PC-3 (cell line): ENCODE results near the gene TNNC2. TPM values are rescaled to one million over a fixed set of nuclear protein-coding genes. Genes with fewer than 3 reads are reported as not detected.
A peak's percentile ranks its signal among the peaks of the same experiment; 100 is the strongest.

Experiments
- ATAC-seq: fragments of 200-7000 bp; cut with Tn5 transposase; 2 replicates; pipeline ENCODE4 v1.9.1; 2020; ENCODE audit warnings: mild to moderate bottlenecking, moderate library complexity
- BruUV-seq: library from RNA; stranded (reverse); fragments of 400-500 nt; replicated peaks from 2 replicates; lab custom pipeline; 2021; lab: Mats Ljungman, UMichigan
- CTCF ChIA-PET: fragments of 300-600 bp; sonication (Branson Sonifier 250); formaldehyde crosslinking; loops from one replicate; lab custom pipeline; 2022; ENCODE audit warnings: antibody characterized with exemption; lab: Charles Lee
- POLR2A ChIA-PET: fragments of 300-600 bp; sonication (Branson Sonifier 250); formaldehyde crosslinking; loops from one replicate; lab custom pipeline; 2022; ENCODE audit warnings: antibody characterized with exemption; ENCODE audit not compliant: unreplicated experiment; lab: Charles Lee
- DNase-seq: peaks from one replicate; pipeline ENCODE4 v3.0.0-alpha.2; 2015
- H2AFZ ChIP-seq: fragments of 300-600 bp; sonication (generic); 2 replicates; pipeline ENCODE4 v1.6.0; 2016; ENCODE audit warnings: antibody characterized with exemption, low read length
- H3F3A ChIP-seq: fragments of 300-600 bp; sonication (generic); one replicate; pipeline ENCODE4 v1.6.0; 2017; ENCODE audit warnings: antibody characterized with exemption, low read length, control low read depth, mild to moderate bottlenecking; ENCODE audit not compliant: unreplicated experiment
- H3K27ac ChIP-seq: fragments of 300-600 bp; sonication (generic); 2 replicates; pipeline ENCODE4 v1.5.1; 2016; ENCODE audit warnings: mild to moderate bottlenecking, low read length
- H3K27me3 ChIP-seq: fragments of 300-600 bp; sonication (generic); 2 replicates; pipeline ENCODE4 v1.6.1; 2016; ENCODE audit warnings: low read length, mixed read lengths
- H3K36me3 ChIP-seq: fragments of 300-600 bp; sonication (generic); 2 replicates; pipeline ENCODE4 v1.6.1; 2016; ENCODE audit warnings: low read depth, mixed run types, low read length, mixed read lengths
- H3K4me1 ChIP-seq: fragments of 300-600 bp; sonication (generic); 2 replicates; pipeline ENCODE4 v1.5.1; 2016; ENCODE audit warnings: low read length; ENCODE audit not compliant: insufficient read depth
- H3K4me2 ChIP-seq: fragments of 300-600 bp; sonication (generic); 2 replicates; pipeline ENCODE4 v1.6.0; 2016; ENCODE audit warnings: low read length
- H3K4me3 ChIP-seq: fragments of 300-600 bp; sonication (generic); 2 replicates; pipeline ENCODE4 v1.5.1; 2016; ENCODE audit warnings: mild to moderate bottlenecking, low read length, mixed read lengths
- H3K79me2 ChIP-seq: fragments of 300-600 bp; sonication (generic); 2 replicates; pipeline ENCODE4 v1.6.1; 2017; ENCODE audit warnings: low read length, mixed read lengths
- H3K9ac ChIP-seq: fragments of 300-600 bp; sonication (generic); 2 replicates; pipeline ENCODE4 v1.6.0; 2016; ENCODE audit warnings: mild to moderate bottlenecking, low read length
- H3K9me2 ChIP-seq: fragments of 300-600 bp; sonication (generic); replicated peaks from 2 replicates; pipeline ENCODE4 v1.6.1; 2016; ENCODE audit warnings: mixed run types, low read length, mixed read lengths
- H3K9me3 ChIP-seq: fragments of 300-600 bp; sonication (generic); 2 replicates; pipeline ENCODE4 v1.6.1; 2016; ENCODE audit warnings: low read length, mixed read lengths
- H4K20me1 ChIP-seq: fragments of 300-600 bp; sonication (generic); 2 replicates; pipeline ENCODE4 v1.6.1; 2016; ENCODE audit warnings: low read length, mixed read lengths
- EZH2 ChIP-seq: fragments of 300-600 bp; sonication (generic); IDR thresholded peaks from one replicate; pipeline ENCODE4 v1.6.1; 2017; ENCODE audit warnings: antibody characterized with exemption, mild to moderate bottlenecking, low read length; ENCODE audit not compliant: unreplicated experiment
- EZH2phosphoT487 ChIP-seq: fragments of 300-600 bp; sonication (generic); IDR thresholded peaks from 2 replicates; pipeline ENCODE4 v1.6.1; 2018; ENCODE audit warnings: mild to moderate bottlenecking, antibody characterized with exemption, low read length, borderline replicate concordance
- intact Hi-C: fragments of 100-400 bp; cut with micrococcal nuclease; formaldehyde crosslinking; loops from 2 replicates; pipeline ENCODE4 v1.9.0; 2023
- total RNA-seq: library from RNA; depleted of rRNA; stranded (reverse); fragments of >200 nt; gene quantifications from 2 replicates; pipeline ENCODE4 v1.2.3, GENCODE V29; 2014
- TF ChIP-seq, protein P1 (sequence below): fragments of 300-600 bp; sonication (generic); conservative IDR thresholded peaks from 2 replicates; pipeline ENCODE4 v1.5.1; 2017; ENCODE audit warnings: antibody characterized with exemption, low read depth, mild to moderate bottlenecking, low read length

The TNNC2 gene
- total RNA-seq, 1 experiment from 2014 or later = not detected

DNA sequence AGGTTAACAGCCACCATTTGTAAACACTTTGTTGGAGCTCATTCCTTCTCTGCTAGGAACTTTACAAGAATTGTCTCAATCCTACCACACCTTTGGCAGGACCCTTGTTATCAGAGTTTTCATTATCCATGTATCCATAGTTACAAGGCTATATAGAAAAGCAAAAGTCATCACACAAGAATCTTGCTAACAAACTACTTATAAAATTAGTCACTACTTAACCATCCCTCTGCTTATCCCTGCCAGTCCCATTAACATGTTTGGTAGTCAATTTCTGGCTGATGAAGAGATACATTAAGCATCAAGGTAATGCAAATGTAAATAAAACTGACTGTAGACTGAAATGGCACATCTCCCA lies 40.7 kb upstream of the TNNC2 start:
- Histone ChIP-seq H3K9me2 (no peaks in the 10 kb centered on the region), H3K4me1 (peaks cover 28% of the 10 kb centered on the region), H3K79me2 (no peaks in the 10 kb centered on the region), H3F3A (peaks cover 2% of the 10 kb centered on the region), H3K27ac (peak overlapping the region; percentile 85), H3K27me3 (no peaks in the 10 kb centered on the region), H2AFZ (peak overlapping the region; percentile 14; the same call in 1 of the 2 replicates), H3K36me3 (no peaks in the 10 kb centered on the region), H3K9ac (peak overlapping the region; percentile 35), H3K4me2 (peak overlapping the region; percentile 62), H4K20me1 (no peaks in the 10 kb centered on the region), H3K4me3 (peak overlapping the region; percentile 8; the same call in 1 of the 2 replicates), H3K9me3 (no peaks in the 10 kb centered on the region)
- CTCF ChIA-PET = interaction anchor here (0.6 kb wide), 1 partner anchor 68 kb away, joined by 3 read pairs; no protein-coding TSS in a partner anchor
- POLR2A ChIA-PET = interaction anchor here (0.6 to 0.9 kb wide), 7 partner anchors 13 to 343 kb away, joined by 3 to 7 read pairs (median 5); partner anchors contain the start of gene ZSWIM1
- DNase-seq (peak; percentile 91), ATAC-seq (peak; percentile 94)
- BruUV-seq = no TSS peak
- TF ChIP-seq, protein P1, sequence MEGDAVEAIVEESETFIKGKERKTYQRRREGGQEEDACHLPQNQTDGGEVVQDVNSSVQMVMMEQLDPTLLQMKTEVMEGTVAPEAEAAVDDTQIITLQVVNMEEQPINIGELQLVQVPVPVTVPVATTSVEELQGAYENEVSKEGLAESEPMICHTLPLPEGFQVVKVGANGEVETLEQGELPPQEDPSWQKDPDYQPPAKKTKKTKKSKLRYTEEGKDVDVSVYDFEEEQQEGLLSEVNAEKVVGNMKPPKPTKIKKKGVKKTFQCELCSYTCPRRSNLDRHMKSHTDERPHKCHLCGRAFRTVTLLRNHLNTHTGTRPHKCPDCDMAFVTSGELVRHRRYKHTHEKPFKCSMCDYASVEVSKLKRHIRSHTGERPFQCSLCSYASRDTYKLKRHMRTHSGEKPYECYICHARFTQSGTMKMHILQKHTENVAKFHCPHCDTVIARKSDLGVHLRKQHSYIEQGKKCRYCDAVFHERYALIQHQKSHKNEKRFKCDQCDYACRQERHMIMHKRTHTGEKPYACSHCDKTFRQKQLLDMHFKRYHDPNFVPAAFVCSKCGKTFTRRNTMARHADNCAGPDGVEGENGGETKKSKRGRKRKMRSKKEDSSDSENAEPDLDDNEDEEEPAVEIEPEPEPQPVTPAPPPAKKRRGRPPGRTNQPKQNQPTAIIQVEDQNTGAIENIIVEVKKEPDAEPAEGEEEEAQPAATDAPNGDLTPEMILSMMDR = no peak
- TF ChIP-seq EZH2phosphoT487 (no peak), EZH2 (no peak)
- intact Hi-C loops = loop anchor here (1.0 kb wide), 1 partner anchor 31 kb away; no protein-coding TSS in a partner anchor

DNA sequence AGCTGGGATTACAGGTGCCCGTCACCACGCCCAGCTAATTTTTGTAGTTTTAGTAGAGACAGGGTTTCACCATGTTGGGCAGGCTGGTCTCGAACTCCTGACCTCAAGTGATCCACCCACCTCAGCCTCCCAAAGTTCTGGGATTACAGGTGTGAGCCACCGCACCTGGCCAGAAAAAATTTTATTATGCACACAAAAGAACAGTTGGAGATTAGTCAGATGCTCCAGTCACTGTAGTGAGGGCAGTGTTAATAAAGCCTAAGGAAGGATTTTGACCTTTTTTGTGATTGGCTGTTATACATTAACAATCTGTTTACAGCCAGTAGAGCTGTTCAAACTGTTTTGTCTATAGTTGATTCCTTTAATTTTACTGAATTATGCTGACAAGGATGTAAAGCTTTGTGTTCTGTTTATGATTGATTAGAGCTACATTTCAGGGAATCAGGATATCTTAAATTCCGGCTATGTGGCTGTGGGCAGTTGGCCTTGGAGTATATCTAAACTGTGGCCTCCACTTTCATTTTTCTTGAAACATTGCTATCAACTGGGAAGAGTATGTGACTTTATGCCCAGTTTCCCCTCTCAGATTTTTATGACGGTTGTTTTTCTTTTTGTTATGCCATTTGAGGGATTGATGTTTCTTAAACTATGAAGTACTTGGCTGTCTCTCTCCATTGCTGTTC lies 40.2 kb upstream of the TNNC2 start:
- H3K27ac ChIP-seq = peak overlapping the region; percentile 85
- no peaks in the 10 kb centered on the region for H3K79me2 ChIP-seq
- no peaks in the 10 kb centered on the region for H3K27me3 ChIP-seq
- H4K20me1 ChIP-seq = no peaks in the 10 kb centered on the region
- H3K36me3 ChIP-seq = no peaks in the 10 kb centered on the region
- H3K9me3 ChIP-seq = no peaks in the 10 kb centered on the region
- intact Hi-C loops = loop anchor here (1.0 kb wide), 1 partner anchor 31 kb away; no protein-coding TSS in a partner anchor
- ChIA-PET CTCF (interaction anchor here (0.6 kb wide), 1 partner anchor 69 kb away, joined by 3 read pairs; no protein-coding TSS in a partner anchor), POLR2A (interaction anchor here (0.6 to 0.9 kb wide), 7 partner anchors 14 to 343 kb away, joined by 3 to 7 read pairs (median 5); partner anchors contain the start of gene ZSWIM1)
- peaks cover 22% of the 10 kb centered on the region for H3K4me1 ChIP-seq
- peaks cover 2% of the 10 kb centered on the region for H3F3A ChIP-seq
- peak overlapping the region; percentile 62 for H3K4me2 ChIP-seq
- peak overlapping the region; percentile 35 for H3K9ac ChIP-seq
- TF ChIP-seq EZH2 (no peak), EZH2phosphoT487 (no peak)
- TF ChIP-seq, protein P1 = no peak
- ATAC-seq = peak; percentile 29
- H2AFZ ChIP-seq = peak overlapping the region; percentile 14; the same call in 1 of the 2 replicates
- DNase-seq = no peak
- H3K9me2 ChIP-seq = no peaks in the 10 kb centered on the region
- peak overlapping the region; percentile 8 for H3K4me3 ChIP-seq
- BruUV-seq = TSS peak; percentile 99

DNA sequence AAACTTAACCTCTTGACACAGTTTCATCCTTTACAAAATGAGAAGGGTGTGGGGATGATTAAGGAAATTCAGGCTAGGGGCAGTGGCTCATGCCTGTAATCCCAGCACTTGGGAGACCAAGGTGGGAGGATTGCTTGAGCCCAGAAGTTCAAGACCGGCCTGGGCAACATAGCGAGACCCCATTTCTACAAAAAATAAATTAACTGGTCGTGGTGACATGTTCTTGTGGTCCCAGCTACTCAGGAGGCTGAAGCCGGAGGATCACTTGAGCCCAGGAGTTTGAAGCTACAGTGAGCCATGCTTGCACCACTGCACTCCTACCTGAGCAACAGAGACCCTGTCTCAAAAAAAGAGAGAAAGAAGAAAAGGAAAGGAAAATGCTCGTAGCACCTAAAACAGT lies 39.3 kb upstream of the TNNC2 start:
- BruUV-seq = no TSS peak
- DNase-seq (no peak), ATAC-seq (no peak)
- H3K27ac ChIP-seq = peak overlapping the region; percentile 85; the same call in 1 of the 2 replicates
- intact Hi-C loops = no loop called here
- ChIA-PET POLR2A (no interaction called here), CTCF (no interaction called here)
- H3F3A ChIP-seq = peaks cover 2% of the 10 kb centered on the region
- H3K9me2 ChIP-seq = no peaks in the 10 kb centered on the region
- no peak overlapping the region for H3K4me2 ChIP-seq
- no peaks in the 10 kb centered on the region for H3K79me2 ChIP-seq
- no peak overlapping the region for H3K4me3 ChIP-seq
- peaks cover 18% of the 10 kb centered on the region for H3K4me1 ChIP-seq
- no peak overlapping the region for H2AFZ ChIP-seq
- no peaks in the 10 kb centered on the region for H3K9me3 ChIP-seq
- no peak for TF ChIP-seq EZH2
- TF ChIP-seq, protein P1 = no peak
- TF ChIP-seq EZH2phosphoT487 = no peak
- H4K20me1 ChIP-seq = no peaks in the 10 kb centered on the region
- no peaks in the 10 kb centered on the region for H3K27me3 ChIP-seq
- H3K36me3 ChIP-seq = no peaks in the 10 kb centered on the region
- no peak overlapping the region for H3K9ac ChIP-seq
